Lower lobe of right lung (tissue), 2 donors: ENCODE measurements around the gene MTCH2. TPM values are rescaled to one million over a fixed set of nuclear protein-coding genes. Genes with fewer than 3 reads are reported as not detected.

Experiments used
- ATAC-seq, 2 donors: fragments of 200-7000 bp; cut with Tn5 transposase; one replicate each; pipeline ENCODE4 v1.9.1; 2020 to 2022; ENCODE audit warnings: mild to moderate bottlenecking in 2 of 2, moderate library complexity in 2 of 2
- DNase-seq: peaks from one replicate; pipeline ENCODE4 v3.0.0-alpha.2; 2020
- H3K27ac ChIP-seq: fragments of 200-600 bp; one replicate; pipeline ENCODE4 v1.8.0; 2022
- H3K27me3 ChIP-seq: fragments of 200-600 bp; one replicate; pipeline ENCODE4 v1.8.0; 2022; ENCODE audit warnings: low read depth
- H3K36me3 ChIP-seq: fragments of 200-600 bp; one replicate; pipeline ENCODE4 v1.8.0; 2022; ENCODE audit warnings: mild to moderate bottlenecking
- H3K4me1 ChIP-seq: fragments of 200-600 bp; one replicate; pipeline ENCODE4 v1.8.0; 2022
- H3K4me3 ChIP-seq: fragments of 200-600 bp; one replicate; pipeline ENCODE4 v1.8.0; 2022; ENCODE audit warnings: mild to moderate bottlenecking
- H3K9me3 ChIP-seq: fragments of 200-600 bp; one replicate; pipeline ENCODE4 v1.8.0; 2022
- intact Hi-C: fragments of 100-400 bp; cut with DNase I; formaldehyde crosslinking; loops from one replicate; pipeline ENCODE4 v1.11.0; 2022
- total RNA-seq: library from RNA; stranded (reverse); fragmentation: NEBNext Ultra II Directional; extraction: Animal tissue kit (Norgen Biotek cat#: 25700); gene quantifications from one replicate; pipeline ENCODE4 v1.2.1, GENCODE V29; 2021
- TF ChIP-seq, protein P1 (sequence below): fragments of 200-600 bp; IDR thresholded peaks from one replicate; pipeline ENCODE4 v1.8.0; 2022; ENCODE audit warnings: antibody characterized with exemption, mild to moderate bottlenecking
- donor health status: DM: no; HTN: yes; CAD: no; lungs with severe emphysema.

The MTCH2 gene
- total RNA-seq, 1 donor from 2014 or later: 53.1 TPM

GRCh38 chr11:47615249-47615648, 27.1 kb downstream of the MTCH2 start:
- no peaks in the 10 kb centered on the region for H3K9me3 ChIP-seq
- H3K4me1 ChIP-seq: peaks cover 6% of the 10 kb centered on the region
- no peak overlapping the region for H3K4me3 ChIP-seq
- intact Hi-C loops: no loop called here
- H3K27me3 ChIP-seq: no peaks in the 10 kb centered on the region
- H3K27ac ChIP-seq: no peak overlapping the region
- ATAC-seq (no peak), DNase-seq (no peak)
- TF ChIP-seq, protein P1, sequence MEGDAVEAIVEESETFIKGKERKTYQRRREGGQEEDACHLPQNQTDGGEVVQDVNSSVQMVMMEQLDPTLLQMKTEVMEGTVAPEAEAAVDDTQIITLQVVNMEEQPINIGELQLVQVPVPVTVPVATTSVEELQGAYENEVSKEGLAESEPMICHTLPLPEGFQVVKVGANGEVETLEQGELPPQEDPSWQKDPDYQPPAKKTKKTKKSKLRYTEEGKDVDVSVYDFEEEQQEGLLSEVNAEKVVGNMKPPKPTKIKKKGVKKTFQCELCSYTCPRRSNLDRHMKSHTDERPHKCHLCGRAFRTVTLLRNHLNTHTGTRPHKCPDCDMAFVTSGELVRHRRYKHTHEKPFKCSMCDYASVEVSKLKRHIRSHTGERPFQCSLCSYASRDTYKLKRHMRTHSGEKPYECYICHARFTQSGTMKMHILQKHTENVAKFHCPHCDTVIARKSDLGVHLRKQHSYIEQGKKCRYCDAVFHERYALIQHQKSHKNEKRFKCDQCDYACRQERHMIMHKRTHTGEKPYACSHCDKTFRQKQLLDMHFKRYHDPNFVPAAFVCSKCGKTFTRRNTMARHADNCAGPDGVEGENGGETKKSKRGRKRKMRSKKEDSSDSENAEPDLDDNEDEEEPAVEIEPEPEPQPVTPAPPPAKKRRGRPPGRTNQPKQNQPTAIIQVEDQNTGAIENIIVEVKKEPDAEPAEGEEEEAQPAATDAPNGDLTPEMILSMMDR: no peak
- H3K36me3 ChIP-seq: peaks cover 52% of the 10 kb centered on the region

DNA sequence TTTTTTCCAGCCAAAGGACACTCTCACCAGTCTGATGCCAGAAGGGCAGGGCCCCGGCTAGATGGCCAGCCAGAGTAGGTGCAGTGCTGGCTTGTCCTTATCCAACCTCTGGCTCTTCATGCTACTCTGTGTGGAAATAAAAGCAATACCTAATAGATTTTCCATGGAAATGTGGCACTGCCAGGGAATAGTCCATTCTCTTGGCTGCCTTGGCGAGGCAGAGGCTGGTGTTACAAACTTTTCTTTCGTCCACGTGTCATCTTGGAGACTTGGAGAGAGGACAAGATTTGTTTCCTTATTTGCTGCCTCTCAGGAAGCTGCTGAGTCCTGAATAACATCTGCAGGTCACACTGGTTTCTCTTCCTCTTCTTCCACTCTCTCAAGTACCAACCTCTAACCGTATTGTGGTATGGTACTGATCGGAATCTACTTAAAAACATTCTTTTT, 31.0 kb downstream of the MTCH2 start:
- intact Hi-C loops: no loop called here
- no peak overlapping the region for H3K4me3 ChIP-seq
- no peaks in the 10 kb centered on the region for H3K27me3 ChIP-seq
- no peak for DNase-seq
- no peak overlapping the region for H3K27ac ChIP-seq
- H3K9me3 ChIP-seq: no peaks in the 10 kb centered on the region
- TF ChIP-seq, protein P1: no peak
- H3K36me3 ChIP-seq: peaks cover 16% of the 10 kb centered on the region
- no peaks in the 10 kb centered on the region for H3K4me1 ChIP-seq
- ATAC-seq: peak in 1 of 2 donors; percentile 64

DNA sequence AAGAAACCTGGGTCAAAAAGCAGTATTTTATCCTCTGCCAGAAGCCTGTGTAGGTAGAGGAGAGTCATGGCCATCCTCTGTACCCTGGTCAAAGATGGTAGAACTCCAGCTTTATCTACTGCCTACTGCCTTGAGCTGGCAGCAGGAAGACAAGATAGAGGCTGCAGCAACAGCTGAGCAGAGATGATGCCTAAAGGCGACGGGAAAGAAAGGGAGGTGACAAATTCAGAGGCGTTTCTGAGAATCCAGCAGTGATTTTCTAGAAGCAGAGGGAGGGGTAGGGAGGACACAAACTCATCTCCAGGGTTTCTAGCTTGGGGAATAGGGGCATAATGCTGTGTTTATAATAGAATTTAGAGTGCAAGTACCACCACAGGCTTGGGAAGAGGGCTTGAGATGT, 32.7 kb downstream of the MTCH2 start:
- H3K4me1 ChIP-seq: no peaks in the 10 kb centered on the region
- H3K9me3 ChIP-seq: no peaks in the 10 kb centered on the region
- H3K27me3 ChIP-seq: no peaks in the 10 kb centered on the region
- ATAC-seq (no peak), DNase-seq (no peak)
- no peak overlapping the region for H3K27ac ChIP-seq
- intact Hi-C loops: no loop called here
- H3K36me3 ChIP-seq: peaks cover 11% of the 10 kb centered on the region
- TF ChIP-seq, protein P1: no peak
- no peak overlapping the region for H3K4me3 ChIP-seq

- DNase-seq: no peak
- TF ChIP-seq, protein P1: no peak
- Histone ChIP-seq H3K27ac (no peak overlapping the region), H3K36me3 (peaks cover 11% of the 10 kb centered on the region), H3K27me3 (no peaks in the 10 kb centered on the region), H3K4me3 (no peak overlapping the region), H3K4me1 (no peaks in the 10 kb centered on the region), H3K9me3 (no peaks in the 10 kb centered on the region)
- ATAC-seq: no peak
- intact Hi-C loops: no loop called here
Measured at GRCh38 chr11:47607380-47607779, 35.0 kb downstream of the MTCH2 start.

- no peaks in the 10 kb centered on the region for H3K27me3 ChIP-seq
- H3K4me1 ChIP-seq: no peaks in the 10 kb centered on the region
- peaks cover 11% of the 10 kb centered on the region for H3K36me3 ChIP-seq
- no peak overlapping the region for H3K4me3 ChIP-seq
- no peak overlapping the region for H3K27ac ChIP-seq
- TF ChIP-seq, protein P1: no peak
- intact Hi-C loops: no loop called here
- no peaks in the 10 kb centered on the region for H3K9me3 ChIP-seq
- ATAC-seq: no peak
- DNase-seq: no peak
Measured at GRCh38 chr11:47606731-47607130, 35.6 kb downstream of the MTCH2 start.

- no peak for DNase-seq
- TF ChIP-seq, protein P1: no peak
- no peak for ATAC-seq
- Histone ChIP-seq H3K27ac (no peak overlapping the region), H3K9me3 (no peaks in the 10 kb centered on the region), H3K4me1 (no peaks in the 10 kb centered on the region), H3K27me3 (no peaks in the 10 kb centered on the region), H3K36me3 (peaks cover 3% of the 10 kb centered on the region), H3K4me3 (no peak overlapping the region)
- intact Hi-C loops: no loop called here
Measured at GRCh38 chr11:47605921-47606320, 36.4 kb downstream of the MTCH2 start.
